GM18499 (cell line): Measurements from ENCODE around the gene TICAM2.

Source experiments
- ATAC-seq: cut with Tn5 transposase; IDR thresholded peaks from one replicate; pipeline ENCODE4 v1.9.1; 2021; ENCODE audit warnings: moderate number of reproducible peaks; ENCODE audit not compliant: insufficient read depth, unreplicated experiment

The TICAM2 gene

DNA sequence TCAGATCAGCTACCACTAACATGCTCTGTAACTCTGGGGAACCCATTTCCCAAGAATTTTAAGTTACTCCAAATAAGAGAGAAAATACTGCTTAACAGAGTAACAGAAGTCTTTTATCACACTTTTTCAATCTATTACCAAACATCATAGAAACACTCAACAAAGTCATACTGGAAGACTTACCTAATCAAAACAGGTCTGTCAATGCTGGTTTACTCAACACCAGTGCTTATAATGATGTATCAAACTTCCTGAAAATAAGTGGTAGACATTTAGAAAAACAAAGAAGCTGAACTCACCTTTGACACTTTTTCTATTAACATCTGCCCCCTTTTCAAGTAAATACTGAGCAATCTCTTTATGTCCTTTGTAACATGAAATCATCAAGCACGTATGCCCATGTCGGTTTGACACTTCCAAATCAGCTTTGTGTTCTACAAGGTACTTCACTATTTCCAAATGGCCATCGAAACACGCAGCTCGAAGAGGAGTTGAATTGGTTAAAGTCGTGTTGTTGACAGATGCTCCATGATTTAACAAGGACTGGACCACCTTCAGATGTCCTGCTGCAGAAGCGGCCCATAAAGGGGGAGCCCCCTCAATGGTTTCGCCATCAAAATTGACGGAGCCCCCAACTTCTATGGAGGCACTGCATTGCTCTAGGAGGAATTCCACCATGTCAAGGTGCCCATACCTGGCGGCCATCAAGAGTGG is 59.5 kb downstream of the TICAM2 start:
- ATAC-seq = no peak

DNA sequence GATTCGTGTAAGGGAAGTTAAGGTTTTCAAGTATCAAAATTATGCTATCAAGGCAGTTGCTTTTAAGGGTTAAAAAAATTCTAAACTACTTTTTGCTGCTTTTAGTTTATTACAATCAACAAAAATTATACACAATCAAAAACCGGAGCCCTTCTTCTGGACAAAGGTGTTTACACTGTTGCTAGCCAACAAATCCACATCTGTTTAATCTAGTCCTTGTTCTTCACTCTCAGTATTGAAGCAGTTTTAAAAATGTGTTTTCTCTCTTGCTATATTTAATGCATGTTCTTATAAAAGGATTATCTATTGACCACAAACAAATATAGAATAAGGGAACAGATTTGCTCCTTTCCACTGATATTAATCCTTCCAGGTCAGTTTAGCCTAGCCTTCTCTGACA is 60.2 kb downstream of the TICAM2 start:
- ATAC-seq = no peak

- ATAC-seq = no peak
These were observed 60.7 kb downstream of the TICAM2 start for GRCh38 chr5:115541611-115542010.

DNA sequence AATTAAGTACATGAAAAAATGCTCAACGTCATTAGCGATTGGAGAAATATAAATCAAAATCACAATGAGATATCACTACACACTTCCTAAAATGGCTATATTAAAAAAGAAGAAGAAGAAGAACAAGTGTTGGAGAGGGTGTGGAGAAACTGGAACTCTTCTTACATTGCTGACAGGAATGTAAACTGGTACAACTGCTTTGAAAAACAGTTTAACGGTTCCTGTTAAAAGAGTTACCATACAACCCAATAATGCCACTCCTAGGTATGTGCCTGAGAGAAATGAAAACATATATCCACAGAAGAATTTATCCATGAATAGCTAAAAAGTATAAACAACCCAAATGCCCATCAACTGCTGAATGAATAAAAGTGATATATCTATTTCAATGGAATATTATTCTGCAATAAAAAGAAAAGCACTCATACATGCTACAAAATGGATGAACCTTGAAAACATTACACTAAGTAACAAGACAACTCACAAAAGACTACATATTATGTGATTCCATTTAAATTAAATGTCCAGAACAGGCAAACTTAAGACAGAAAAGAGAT is 66.7 kb downstream of the TICAM2 start:
- no peak for ATAC-seq

GRCh38 chr5:115532517-115532916 is 69.8 kb downstream of the TICAM2 start:
- ATAC-seq = no peak

- ATAC-seq = no peak
These were observed 70.4 kb downstream of the TICAM2 start for GRCh38 chr5:115531787-115532367.

GRCh38 chr5:115531380-115531779 is 70.9 kb downstream of the TICAM2 start:
- no peak for ATAC-seq

GRCh38 chr5:115530426-115530825 is 71.9 kb downstream of the TICAM2 start:
- no peak for ATAC-seq
